Motor neuron (in vitro differentiated cells): ENCODE measurements around the gene WRAP73. TPM values are rescaled to one million over a fixed set of nuclear protein-coding genes. Genes with fewer than 3 reads are reported as not detected.

Source experiments
- ATAC-seq, 8 experiments: fragments of 200-7000 bp; cut with Tn5 transposase; replicated peaks in 6 of 8; 2 replicates each; pipeline ENCODE4 v1.8.0; 2021; ENCODE audit warnings: mild to moderate bottlenecking in 8 of 8, moderate library complexity in 8 of 8
- H3K27ac ChIP-seq, 2 donors: fragments of 250-450 bp; sonication (Bioruptor Pico); 2 replicates each; pipeline ENCODE4 v1.9.0; 2021; ENCODE audit warnings: antibody characterized with exemption in 2 of 2, mild to moderate bottlenecking in 2 of 2, moderate library complexity in 1 of 2
- H3K4me1 ChIP-seq, 2 donors: fragments of 250-450 bp; sonication (Bioruptor Pico); replicated peaks in 1 of 2; 2 replicates each; pipeline ENCODE4 v1.6.1; 2021; ENCODE audit warnings: antibody characterized with exemption in 2 of 2, mild to moderate bottlenecking in 2 of 2, moderate library complexity in 1 of 2
- H3K4me3 ChIP-seq, 5 donors: fragments of 250-450 bp; sonication (Bioruptor Pico); 2 replicates each; pipeline ENCODE4 v1.9.0; 2021; ENCODE audit warnings: antibody characterized with exemption in 5 of 5, mild to moderate bottlenecking in 5 of 5, moderate library complexity in 4 of 5
- WGBS, 10 experiments: fragments of 450-650 bp; shearing (Covaris generic); methylation state at CpG; one replicate each; pipeline ENCODE4 v1.0.0; 2022; 5-methylcytosine and 5-hydroxymethylcytosine counted together
- in situ Hi-C, 9 experiments: fragments of 400-800 bp; cut with MboI; loops; one replicate each; pipeline ENCODE4 v1.15.0; 2021; ENCODE audit warnings: low sequenced_read_pairs in 9 of 9, low pct_unique_long_range_greater_than_20kb in 2 of 9; ENCODE audit not compliant: unreplicated experiment in 9 of 9
- total RNA-seq, 8 experiments: library from RNA; unstranded; fragments of 300-600 nt; gene quantifications; 2 replicates each; pipeline versions ENCODE4 v1.2.3 to v1.2.4, GENCODE V29; 2022

Gene WRAP73
- total RNA-seq, 8 experiments from 2014 or later, result 10.4 to 21.3 (median 17.1) TPM

GRCh38 chr1:3645666-3646355, 4.1 kb downstream of the WRAP73 start:
- WGBS, 10 experiments, result 93 to 100% (median 98%) methylated on average over 1 to 26 of the region's 27 CpGs

GRCh38 chr1:3645247-3645646, 4.7 kb downstream of the WRAP73 start:
- H3K4me3 ChIP-seq, result no peak overlapping the region
- no peak overlapping the region for H3K27ac ChIP-seq
- H3K4me1 ChIP-seq, result peaks cover 5 to 7% of the 10 kb centered on the region in 2 donors
- in situ Hi-C loops, result no loop called here
- WGBS, 10 experiments, result 60 to 100% (median 100%) methylated on average over 1 to 12 of the region's 43 CpGs; no CpG with 5 or more reads in 5 of the 10 experiments
- no peak for ATAC-seq

More at GRCh38 chr1:3645666-3646355, 4.1 kb downstream of the WRAP73 start:
- no peak for ATAC-seq
- Histone ChIP-seq H3K4me1 (peaks cover 5 to 7% of the 10 kb centered on the region in 2 donors), H3K4me3 (no peak overlapping the region), H3K27ac (no peak overlapping the region)
- in situ Hi-C loops, result no loop called here

- WGBS, 10 experiments, result 90 to 100% (median 92%) methylated on average over 2 to 6 of the region's 25 CpGs; no CpG with 5 or more reads in 6 of the 10 experiments
- no peak overlapping the region for H3K27ac ChIP-seq
- in situ Hi-C loops, result no loop called here
Observed at GRCh38 chr1:3644273-3644672, 5.6 kb downstream of the WRAP73 start.

GRCh38 chr1:3642919-3643675, 6.8 kb downstream of the WRAP73 start:
- 80 to 100% (median 85%) methylated on average over 1 to 23 of the region's 43 CpGs; no CpG with 5 or more reads in 5 of the 10 experiments for WGBS, 10 experiments
- Histone ChIP-seq H3K4me3 (no peak overlapping the region), H3K4me1 (no peaks in the 10 kb centered on the region), H3K27ac (no peak overlapping the region)
- in situ Hi-C loops, result no loop called here
- ATAC-seq, result peak in 2 of 8 experiments; percentile 19 to 23

More at GRCh38 chr1:3644273-3644672, 5.6 kb downstream of the WRAP73 start:
- Histone ChIP-seq H3K4me1 (peaks cover 4 to 6% of the 10 kb centered on the region in 2 donors), H3K4me3 (no peak overlapping the region)
- no peak for ATAC-seq

- Histone ChIP-seq H3K4me3 (no peak overlapping the region), H3K27ac (no peak overlapping the region), H3K4me1 (no peaks in the 10 kb centered on the region)
- in situ Hi-C loops, result no loop called here
- no peak for ATAC-seq
- 87 to 100% (median 94%) methylated on average over 1 to 11 of the region's 11 CpGs for WGBS, 10 experiments
Observed at GRCh38 chr1:3641816-3642215, 8.1 kb downstream of the WRAP73 start.

- WGBS, 10 experiments, result 88 to 100% (median 93%) methylated on average over 1 to 24 of the region's 26 CpGs; no CpG with 5 or more reads in 3 of the 10 experiments
- no peaks in the 10 kb centered on the region for H3K4me1 ChIP-seq
- no peak overlapping the region for H3K4me3 ChIP-seq
- ATAC-seq, result peak in 1 of 8 experiments; percentile 15
- no peak overlapping the region for H3K27ac ChIP-seq
- in situ Hi-C loops, result no loop called here
Observed at GRCh38 chr1:3641046-3641760, 8.7 kb downstream of the WRAP73 start.

GRCh38 chr1:3640121-3640837, 9.6 kb downstream of the WRAP73 start:
- Histone ChIP-seq H3K27ac (no peak overlapping the region), H3K4me1 (no peaks in the 10 kb centered on the region), H3K4me3 (no peak overlapping the region)
- WGBS, 10 experiments, result 78 to 100% (median 85%) methylated on average over 1 to 13 of the region's 36 CpGs; no CpG with 5 or more reads in 4 of the 10 experiments
- peak in 5 of 8 experiments; percentile 10 to 95 (median 62) for ATAC-seq
- in situ Hi-C loops, result no loop called here

GRCh38 chr1:3639397-3639911, 10.4 kb downstream of the WRAP73 start:
- Histone ChIP-seq H3K4me3 (no peak overlapping the region), H3K4me1 (no peaks in the 10 kb centered on the region), H3K27ac (no peak overlapping the region)
- in situ Hi-C loops, result no loop called here
- WGBS, 10 experiments, result 80 to 94% (median 87%) methylated on average over 1 to 13 of the region's 23 CpGs; no CpG with 5 or more reads in 6 of the 10 experiments
- peak in 3 of 8 experiments; percentile 21 to 31 (median 30) for ATAC-seq

- no peak for ATAC-seq
- Histone ChIP-seq H3K27ac (no peak overlapping the region), H3K4me3 (no peak overlapping the region), H3K4me1 (no peaks in the 10 kb centered on the region)
- in situ Hi-C loops, result no loop called here
- WGBS, 10 experiments, result 80 to 97% (median 91%) methylated on average over 1 to 15 of the region's 15 CpGs; no CpG with 5 or more reads in 1 of the 10 experiments
Observed at GRCh38 chr1:3638676-3639075, 11.2 kb downstream of the WRAP73 start.

- WGBS, 10 experiments, result 31 to 100% (median 83%) methylated on average over 2 to 11 of the region's 12 CpGs; no CpG with 5 or more reads in 3 of the 10 experiments
- Histone ChIP-seq H3K4me3 (no peak overlapping the region), H3K27ac (no peak overlapping the region), H3K4me1 (no peaks in the 10 kb centered on the region)
- in situ Hi-C loops, result no loop called here
- ATAC-seq, result no peak
Observed at GRCh38 chr1:3638027-3638426, 11.9 kb downstream of the WRAP73 start.

GRCh38 chr1:3636531-3636930, 13.4 kb downstream of the WRAP73 start:
- 80 to 100% (median 94%) methylated on average over 1 to 10 of the region's 11 CpGs; no CpG with 5 or more reads in 5 of the 10 experiments for WGBS, 10 experiments
- no peak for ATAC-seq
- Histone ChIP-seq H3K4me1 (peaks cover 2 to 8% of the 10 kb centered on the region in 2 donors), H3K4me3 (no peak overlapping the region), H3K27ac (no peak overlapping the region)
- in situ Hi-C loops, result no loop called here

GRCh38 chr1:3636080-3636479, 13.8 kb downstream of the WRAP73 start:
- in situ Hi-C loops, result no loop called here
- peaks cover 6 to 12% of the 10 kb centered on the region in 2 donors for H3K4me1 ChIP-seq
- no peak overlapping the region for H3K4me3 ChIP-seq
- 80 to 100% (median 96%) methylated on average over 1 to 7 of the region's 14 CpGs; no CpG with 5 or more reads in 3 of the 10 experiments for WGBS, 10 experiments
- no peak overlapping the region for H3K27ac ChIP-seq
- no peak for ATAC-seq
